GM10847 (cell line): ENCODE measurements around the gene TUBGCP2.

Experiments
- POLR2A ChIP-seq: IDR thresholded peaks from 2 replicates; pipeline ENCODE4 v1.6.1; 2011; ENCODE audit not compliant: insufficient read length; ENCODE audit errors: extremely low read depth

Gene TUBGCP2

GRCh38 chr10:133334503-133335245 is 26.0 kb upstream of the TUBGCP2 start:
- no peak for TF ChIP-seq POLR2A

- TF ChIP-seq POLR2A: no peak
Observed at GRCh38 chr10:133332936-133333699, 24.4 kb upstream of the TUBGCP2 start.

- no peak for TF ChIP-seq POLR2A
Observed at GRCh38 chr10:133329491-133330202, 21.0 kb upstream of the TUBGCP2 start.

GRCh38 chr10:133328358-133329343 is 20.0 kb upstream of the TUBGCP2 start:
- no peak for TF ChIP-seq POLR2A

GRCh38 chr10:133327651-133328357 is 19.1 kb upstream of the TUBGCP2 start:
- TF ChIP-seq POLR2A: no peak

GRCh38 chr10:133326745-133327650 is 18.3 kb upstream of the TUBGCP2 start:
- no peak for TF ChIP-seq POLR2A

- no peak for TF ChIP-seq POLR2A
Observed at GRCh38 chr10:133326223-133326551, 17.5 kb upstream of the TUBGCP2 start.

- no peak for TF ChIP-seq POLR2A
Observed at GRCh38 chr10:133325440-133326222, 17.0 kb upstream of the TUBGCP2 start.

GRCh38 chr10:133324857-133325260 is 16.2 kb upstream of the TUBGCP2 start:
- no peak for TF ChIP-seq POLR2A

GRCh38 chr10:133324198-133324792 is 15.6 kb upstream of the TUBGCP2 start:
- no peak for TF ChIP-seq POLR2A

- no peak for TF ChIP-seq POLR2A
Observed at GRCh38 chr10:133318494-133319127, 9.9 kb upstream of the TUBGCP2 start.

GRCh38 chr10:133316732-133317131 is 8.1 kb upstream of the TUBGCP2 start:
- TF ChIP-seq POLR2A: no peak
